PC-9 (cell line): ENCODE data around the gene PRR5L. TPM values are rescaled to one million over a fixed set of nuclear protein-coding genes. Genes with fewer than 3 reads are reported as not detected.

Experiments
- BruUV-seq: library from RNA; stranded (reverse); fragments of 400-500 nt; replicated peaks from 2 replicates; lab custom pipeline; 2021; lab: Mats Ljungman, UMichigan
- CTCF ChIA-PET: fragments of 300-600 bp; sonication (Branson Sonifier 250); formaldehyde crosslinking; loops from one replicate; lab custom pipeline; 2022; ENCODE audit warnings: antibody characterized with exemption; lab: Charles Lee
- POLR2A ChIA-PET: fragments of 300-600 bp; sonication (Branson Sonifier 250); formaldehyde crosslinking; loops from one replicate; lab custom pipeline; 2022; ENCODE audit warnings: antibody characterized with exemption; ENCODE audit not compliant: unreplicated experiment; lab: Charles Lee
- DNase-seq, 2 experiments: peaks; one replicate each; pipeline versions ENCODE4 v3.0.0 to v3.0.0-alpha.2; 2015 to 2022; ENCODE audit warnings: mixed read lengths in 1 of 2
- H2AFZ ChIP-seq: fragments of 200-600 bp; sonication (generic); 2 replicates; pipeline ENCODE4 v1.8.1; 2017; ENCODE audit warnings: antibody characterized with exemption
- H3F3A ChIP-seq: fragments of 200-600 bp; sonication (generic); 2 replicates; pipeline ENCODE4 v1.8.1; 2017; ENCODE audit warnings: antibody characterized with exemption, mild to moderate bottlenecking, low read depth; ENCODE audit not compliant: insufficient read depth
- H3K27ac ChIP-seq: fragments of 200-600 bp; sonication (generic); 2 replicates; pipeline ENCODE4 v1.6.1; 2016; ENCODE audit warnings: mixed run types
- H3K27me3 ChIP-seq: fragments of 200-600 bp; sonication (generic); 2 replicates; pipeline ENCODE4 v1.6.1; 2016; ENCODE audit warnings: low read depth, mixed run types; ENCODE audit not compliant: insufficient read depth
- H3K36me3 ChIP-seq: fragments of 200-600 bp; sonication (generic); 2 replicates; pipeline ENCODE4 v1.6.1; 2016; ENCODE audit warnings: low read depth, mixed run types
- H3K4me1 ChIP-seq: fragments of 200-600 bp; sonication (generic); replicated peaks from 2 replicates; pipeline ENCODE4 v1.6.1; 2016; ENCODE audit warnings: mixed run types; ENCODE audit not compliant: insufficient read depth
- H3K4me2 ChIP-seq: fragments of 200-600 bp; sonication (generic); 2 replicates; pipeline ENCODE4 v1.6.1; 2017; ENCODE audit warnings: mixed run types
- H3K4me3 ChIP-seq: fragments of 200-600 bp; sonication (generic); 2 replicates; pipeline ENCODE4 v1.6.1; 2016; ENCODE audit warnings: mixed run types
- H3K79me2 ChIP-seq: fragments of 200-600 bp; sonication (generic); 2 replicates; pipeline ENCODE4 v1.6.1; 2017; ENCODE audit warnings: low read depth, mixed run types
- H3K9me2 ChIP-seq: fragments of 200-600 bp; sonication (generic); 2 replicates; pipeline ENCODE4 v1.8.1; 2017; ENCODE audit warnings: mild to moderate bottlenecking; ENCODE audit not compliant: insufficient read depth
- H3K9me3 ChIP-seq: fragments of 200-600 bp; sonication (generic); 2 replicates; pipeline ENCODE4 v1.8.1; 2016; ENCODE audit warnings: low read depth; ENCODE audit not compliant: insufficient read depth
- H4K20me1 ChIP-seq: fragments of 200-600 bp; sonication (generic); 2 replicates; pipeline ENCODE4 v1.8.1; 2017; ENCODE audit not compliant: insufficient read depth
- EZH2 ChIP-seq: fragments of 200-600 bp; sonication (generic); IDR thresholded peaks from 2 replicates; pipeline ENCODE4 v1.8.0; 2017; ENCODE audit warnings: antibody characterized with exemption, low read depth
- intact Hi-C: fragments of 100-400 bp; cut with micrococcal nuclease; formaldehyde crosslinking; loops from one replicate; pipeline ENCODE4 v1.10.0; 2022; ENCODE audit not compliant: unreplicated experiment
- total RNA-seq: library from RNA; stranded (reverse); gene quantifications from 2 replicates; pipeline ENCODE4 v1.2.3, GENCODE V29; 2021
- TF ChIP-seq, protein P1 (sequence below): fragments of 200-600 bp; sonication (generic); conservative IDR thresholded peaks from 2 replicates; pipeline ENCODE4 v1.6.1; 2017; ENCODE audit warnings: mixed run types, antibody characterized with exemption, mild to moderate bottlenecking, moderate library complexity

The PRR5L gene
- total RNA-seq, 1 experiment from 2014 or later = 5.1 TPM

DNA sequence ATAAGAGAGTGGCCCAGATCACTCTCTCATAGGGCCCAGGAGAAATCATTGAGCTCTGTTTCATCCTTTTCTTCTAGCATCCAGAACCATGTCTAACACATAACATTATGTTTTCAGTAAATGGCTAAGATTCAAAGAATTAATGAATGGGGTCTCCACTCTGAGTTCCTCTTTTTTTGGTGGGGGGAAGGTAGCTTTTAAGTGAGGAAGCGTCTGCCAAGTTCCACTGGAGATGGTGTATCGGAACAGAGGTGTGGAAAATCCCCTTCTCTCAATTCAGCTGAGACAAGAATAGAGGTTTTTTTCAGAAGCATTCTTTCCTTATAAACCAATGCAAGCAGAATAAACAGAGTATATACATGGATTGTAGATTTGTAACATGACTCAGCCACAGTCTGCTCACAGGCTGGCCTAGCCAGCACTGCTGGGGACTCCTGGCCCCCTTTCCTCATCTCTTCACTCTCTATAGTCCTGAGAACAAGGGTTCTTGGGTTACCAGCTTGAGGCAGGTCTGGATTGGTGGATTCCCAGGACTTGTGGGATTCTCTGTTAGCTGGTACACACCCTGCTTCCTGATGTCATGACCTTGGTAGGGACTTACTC, 116.8 kb downstream of the PRR5L start:
- POLR2A ChIA-PET = no interaction called here
- H3K79me2 ChIP-seq = no peaks in the 10 kb centered on the region

DNA sequence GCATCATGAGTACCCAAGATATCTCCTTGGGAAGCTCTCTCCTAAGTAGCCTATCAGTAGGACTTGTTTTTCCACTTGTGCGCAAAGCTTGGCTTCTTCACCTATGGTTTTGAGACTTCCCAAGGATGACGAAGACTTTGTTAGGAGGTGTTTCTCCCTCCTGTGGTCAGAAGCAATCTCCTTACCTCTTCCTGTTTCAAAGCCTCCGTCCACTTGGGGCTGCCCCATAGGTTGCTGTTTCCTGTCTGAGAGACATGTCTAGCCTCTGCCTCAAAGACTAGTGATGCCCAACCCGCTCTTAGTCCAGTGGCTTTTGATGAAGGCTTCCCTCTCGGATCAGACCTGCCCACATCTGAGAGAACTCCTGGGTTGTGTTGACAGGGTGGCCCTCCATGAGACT, 121.1 kb downstream of the PRR5L start:
- Histone ChIP-seq H3K9me3 (no peaks in the 10 kb centered on the region), H2AFZ (no peak overlapping the region), H3K27me3 (no peaks in the 10 kb centered on the region), H3K27ac (no peak overlapping the region), H4K20me1 (no peaks in the 10 kb centered on the region), H3K4me1 (peaks cover 18% of the 10 kb centered on the region), H3F3A (peaks cover 9% of the 10 kb centered on the region; the same call in 1 of the 2 replicates), H3K4me3 (no peak overlapping the region), H3K4me2 (no peak overlapping the region), H3K9me2 (no peaks in the 10 kb centered on the region), H3K79me2 (no peaks in the 10 kb centered on the region), H3K36me3 (no peaks in the 10 kb centered on the region)
- TF ChIP-seq EZH2 = no peak
- TF ChIP-seq, protein P1, sequence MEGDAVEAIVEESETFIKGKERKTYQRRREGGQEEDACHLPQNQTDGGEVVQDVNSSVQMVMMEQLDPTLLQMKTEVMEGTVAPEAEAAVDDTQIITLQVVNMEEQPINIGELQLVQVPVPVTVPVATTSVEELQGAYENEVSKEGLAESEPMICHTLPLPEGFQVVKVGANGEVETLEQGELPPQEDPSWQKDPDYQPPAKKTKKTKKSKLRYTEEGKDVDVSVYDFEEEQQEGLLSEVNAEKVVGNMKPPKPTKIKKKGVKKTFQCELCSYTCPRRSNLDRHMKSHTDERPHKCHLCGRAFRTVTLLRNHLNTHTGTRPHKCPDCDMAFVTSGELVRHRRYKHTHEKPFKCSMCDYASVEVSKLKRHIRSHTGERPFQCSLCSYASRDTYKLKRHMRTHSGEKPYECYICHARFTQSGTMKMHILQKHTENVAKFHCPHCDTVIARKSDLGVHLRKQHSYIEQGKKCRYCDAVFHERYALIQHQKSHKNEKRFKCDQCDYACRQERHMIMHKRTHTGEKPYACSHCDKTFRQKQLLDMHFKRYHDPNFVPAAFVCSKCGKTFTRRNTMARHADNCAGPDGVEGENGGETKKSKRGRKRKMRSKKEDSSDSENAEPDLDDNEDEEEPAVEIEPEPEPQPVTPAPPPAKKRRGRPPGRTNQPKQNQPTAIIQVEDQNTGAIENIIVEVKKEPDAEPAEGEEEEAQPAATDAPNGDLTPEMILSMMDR = no peak
- intact Hi-C loops = no loop called here
- CTCF ChIA-PET = no interaction called here
- BruUV-seq = no TSS peak
- POLR2A ChIA-PET = no interaction called here
- no peak for DNase-seq

More for the DNA sequence above, 116.8 kb downstream of the PRR5L start:
- CTCF ChIA-PET = no interaction called here
- H3K4me3 ChIP-seq = no peak overlapping the region
- H3F3A ChIP-seq = no peaks in the 10 kb centered on the region
- no peaks in the 10 kb centered on the region for H3K36me3 ChIP-seq
- no peak overlapping the region for H3K27ac ChIP-seq
- no peaks in the 10 kb centered on the region for H4K20me1 ChIP-seq
- no peaks in the 10 kb centered on the region for H3K4me1 ChIP-seq
- intact Hi-C loops = no loop called here
- H3K9me3 ChIP-seq = no peaks in the 10 kb centered on the region
- BruUV-seq = no TSS peak
- no peaks in the 10 kb centered on the region for H3K9me2 ChIP-seq
- H3K27me3 ChIP-seq = no peaks in the 10 kb centered on the region; the same call in 1 of the 2 replicates
- TF ChIP-seq EZH2 = no peak
- TF ChIP-seq, protein P1 = no peak
- no peak overlapping the region for H2AFZ ChIP-seq
- H3K4me2 ChIP-seq = no peak overlapping the region
- no peak for DNase-seq

DNA sequence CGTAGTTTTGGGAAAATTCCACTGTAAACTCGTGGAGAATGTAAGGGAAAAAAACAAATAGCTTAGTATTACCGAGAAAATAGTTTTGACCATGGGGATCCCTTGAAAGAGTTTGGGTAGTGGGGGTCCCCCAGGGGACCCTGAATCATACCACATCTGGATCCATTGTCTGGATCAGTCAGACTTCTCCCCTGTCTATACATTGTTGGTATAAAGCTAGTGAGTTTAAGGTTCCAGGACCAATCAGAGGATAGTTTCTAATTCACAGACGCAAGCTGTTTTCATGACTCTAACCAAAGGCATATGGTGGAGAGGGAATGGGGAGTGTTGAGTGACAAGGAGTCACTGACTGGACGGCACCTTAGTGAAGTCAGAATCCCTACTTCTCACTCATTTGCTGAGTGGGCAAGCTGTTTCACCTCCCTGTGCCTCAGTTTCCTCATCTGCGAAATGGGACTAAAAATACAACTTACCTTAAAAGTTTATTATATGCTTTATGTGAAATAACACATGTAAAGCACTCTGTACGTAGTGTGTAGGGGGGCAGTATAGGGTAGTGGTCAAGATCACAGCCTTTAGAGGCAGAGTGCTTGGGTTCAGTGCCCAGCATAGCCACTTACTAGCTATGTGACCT, 123.8 kb downstream of the PRR5L start:
- Histone ChIP-seq H3K79me2 (no peaks in the 10 kb centered on the region), H3K27me3 (no peaks in the 10 kb centered on the region), H3K4me2 (peak overlapping the region; percentile 46; the same call in 1 of the 2 replicates), H2AFZ (no peak overlapping the region), H3F3A (peaks cover 9% of the 10 kb centered on the region; the same call in 1 of the 2 replicates), H3K9me2 (no peaks in the 10 kb centered on the region), H4K20me1 (no peaks in the 10 kb centered on the region), H3K27ac (no peak overlapping the region), H3K4me1 (peaks cover 18% of the 10 kb centered on the region), H3K4me3 (no peak overlapping the region), H3K9me3 (no peaks in the 10 kb centered on the region), H3K36me3 (no peaks in the 10 kb centered on the region)
- TF ChIP-seq, protein P1 = no peak
- no peak for TF ChIP-seq EZH2
- no peak for DNase-seq
- CTCF ChIA-PET = interaction anchor here (0.6 kb wide), 1 partner anchor 1616 kb away, joined by 3 read pairs; no protein-coding TSS in a partner anchor
- BruUV-seq = no TSS peak
- intact Hi-C loops = no loop called here
- POLR2A ChIA-PET = interaction anchor here (0.5 to 0.6 kb wide), 2 partner anchors 45 to 1613 kb away, joined by 8 read pairs; no protein-coding TSS in a partner anchor
